HepG2 (cell line): Measurements from ENCODE around the gene ZBTB46. TPM values are rescaled to one million over a fixed set of nuclear protein-coding genes. Genes with fewer than 3 reads are reported as not detected.

Experiments used
- CCAR2 ChIP-seq: fragments of 200-400 bp; formaldehyde crosslinking; optimal IDR thresholded peaks from 2 replicates; pipeline ENCODE3; 2018; ENCODE audit warnings: low read depth, mild to moderate bottlenecking, low read length, moderate library complexity
- DPF2 ChIP-seq: sonication (generic); formaldehyde crosslinking; IDR thresholded peaks from 2 replicates; pipeline ENCODE4 v1.4.0; 2020; ENCODE audit warnings: mild to moderate bottlenecking, low read depth, missing genetic modification reagents, borderline replicate concordance
- EHMT2 ChIP-seq: fragments of 200-600 bp; sonication (generic); IDR thresholded peaks from 2 replicates; pipeline ENCODE4 v1.7.0; 2017; ENCODE audit warnings: antibody characterized with exemption, low read depth, low read length, borderline replicate concordance
- EP300 ChIP-seq, 3 experiments: sonication (generic) in 1 of 3; formaldehyde crosslinking in 1 of 3; IDR thresholded peaks; 2 replicates each; pipeline versions ENCODE4 v1.5.1 to v1.6.1; 2011 to 2020; ENCODE audit warnings: low read depth in 2 of 3, low read length in 2 of 3, borderline replicate concordance in 1 of 3, improper control_type of control experiment in 1 of 3, mild to moderate bottlenecking in 1 of 3, missing genetic modification reagents in 1 of 3, moderate library complexity in 1 of 3
- FOXC1 ChIP-seq: sonication (generic); formaldehyde crosslinking; IDR thresholded peaks from 2 replicates; pipeline ENCODE4 v1.8.0; 2022; ENCODE audit warnings: mild to moderate bottlenecking, missing genetic modification reagents, borderline replicate concordance
- HNF4G ChIP-seq, 2 experiments: sonication (generic) in 1 of 2; formaldehyde crosslinking in 1 of 2; IDR thresholded peaks; 2 replicates each; pipeline versions ENCODE4 v1.4.0 to v1.6.1; 2011 to 2020; ENCODE audit warnings: borderline replicate concordance in 2 of 2, low read depth in 2 of 2, mild to moderate bottlenecking in 2 of 2, low read length in 1 of 2, missing genetic modification reagents in 1 of 2, moderate library complexity in 1 of 2
- ISX ChIP-seq: sonication (generic); formaldehyde crosslinking; conservative IDR thresholded peaks from 2 replicates; pipeline ENCODE4 v1.5.0; 2020; ENCODE audit warnings: missing genetic modification reagents
- KDM5B ChIP-seq: sonication (generic); formaldehyde crosslinking; IDR thresholded peaks from 2 replicates; pipeline ENCODE4 v1.4.0; 2020; ENCODE audit warnings: missing genetic modification reagents, mild to moderate bottlenecking, borderline replicate concordance
- KMT2B ChIP-seq: IDR thresholded peaks from 2 replicates; pipeline ENCODE4 v1.6.1; 2016; ENCODE audit warnings: missing genetic modification reagents, missing compliant biosample characterization
- NBN ChIP-seq: fragments of 450-650 bp; conservative IDR thresholded peaks from 2 replicates; pipeline ENCODE4 v1.6.1; 2017
- NCOR1 ChIP-seq: fragments of 200-600 bp; sonication (generic); IDR thresholded peaks from 2 replicates; pipeline ENCODE4 v1.7.0; 2017; ENCODE audit warnings: antibody characterized with exemption, low read length, borderline replicate concordance
- RFXANK ChIP-seq: IDR thresholded peaks from 2 replicates; pipeline ENCODE4 v1.6.1; 2016
- RNF219 ChIP-seq: sonication (generic); formaldehyde crosslinking; IDR thresholded peaks from 2 replicates; pipeline ENCODE4 v1.5.0; 2020; ENCODE audit warnings: mild to moderate bottlenecking, missing genetic modification reagents
- SP4 ChIP-seq: sonication (generic); formaldehyde crosslinking; IDR thresholded peaks from 2 replicates; pipeline ENCODE4 v1.8.1; 2023; ENCODE audit warnings: mild to moderate bottlenecking, missing genetic modification reagents
- USF2 ChIP-seq, 2 experiments: sonication (generic) in 1 of 2; formaldehyde crosslinking in 1 of 2; IDR thresholded peaks; 2 replicates each; pipeline versions ENCODE4 v1.5.1 to v1.6.1; 2011 to 2020; ENCODE audit warnings: borderline replicate concordance in 1 of 2, low read depth in 1 of 2, low read length in 1 of 2, mild to moderate bottlenecking in 1 of 2, missing genetic modification reagents in 1 of 2, moderate library complexity in 1 of 2
- ZBTB21 ChIP-seq: sonication (generic); formaldehyde crosslinking; IDR thresholded peaks from 2 replicates; pipeline ENCODE4 v1.4.0; 2020; ENCODE audit warnings: missing genetic modification reagents
- ZBTB33 ChIP-seq: sonication (generic); formaldehyde crosslinking; IDR thresholded peaks from 2 replicates; pipeline ENCODE4 v1.4.0; 2020; ENCODE audit warnings: missing genetic modification reagents
- ZHX1 ChIP-seq: sonication (generic); formaldehyde crosslinking; IDR thresholded peaks from 2 replicates; pipeline ENCODE4 v1.8.1; 2022; ENCODE audit warnings: low read depth, mild to moderate bottlenecking, missing genetic modification reagents
- ZNF329 ChIP-seq: sonication (generic); formaldehyde crosslinking; IDR thresholded peaks from 2 replicates; pipeline ENCODE4 v1.9.0; 2021; ENCODE audit warnings: low read depth, mild to moderate bottlenecking, missing genetic modification reagents
- ZNF44 ChIP-seq: sonication (generic); formaldehyde crosslinking; IDR thresholded peaks from 2 replicates; pipeline ENCODE4 v1.5.1; 2020; ENCODE audit warnings: mild to moderate bottlenecking, missing genetic modification reagents
- polyA plus RNA-seq, 8 experiments: library from polyadenylated mRNA; depleted of rRNA in 3 of 8; stranded (reverse) in 7 of 8; unstranded in 1 of 8; fragments of >200 nt; fragmentation: Illumina TruSeq in 4 of 8; extraction: Trizol in 4 of 8; gene quantifications; 2 replicates each; pipeline versions ENCODE4 v1.2.1 to v1.2.3, GENCODE V29; 2011 to 2016; ENCODE audit warnings: low read depth in 4 of 8, missing spikeins in 1 of 8, mixed read lengths in 1 of 8; ENCODE audit not compliant: insufficient read depth in 1 of 8
- total RNA-seq, 5 experiments: library from RNA; depleted of rRNA; stranded (reverse); fragments of >200 nt; fragmentation: Illumina TruSeq; extraction: Trizol; gene quantifications; 2 replicates each; pipeline ENCODE4 v1.2.3, GENCODE V29; 2016; ENCODE audit warnings: low read depth in 1 of 5

Gene ZBTB46
- total and polyA plus RNA-seq, 2 of the 13 experiments (the other 11 are each of a cell fraction or from before 2014, with no cell fraction given), result 1.6 to 13.5 TPM

GRCh38 chr20:63782051-63782471, 49.0 kb downstream of the ZBTB46 start (continued):
- TF ChIP-seq RFXANK (CRISPR knock-in tag), result no peak
- TF ChIP-seq KDM5B, result peak; percentile 16; the same call in 1 of the 2 replicates
- TF ChIP-seq ZBTB21, result no peak
- no peak for TF ChIP-seq CCAR2
- TF ChIP-seq ZNF44, result no peak
- no peak for TF ChIP-seq RNF219
- no peak for TF ChIP-seq FOXC1
- no peak for TF ChIP-seq DPF2 (CRISPR knock-in tag)
- TF ChIP-seq SP4 (CRISPR knock-in tag), result no peak
- no peak for TF ChIP-seq HNF4G (IDR thresholded peaks at IDR 0.05; ENCODE audit: borderline replicate concordance, low read depth, low read length)
- no peak for TF ChIP-seq HNF4G (CRISPR knock-in tag; IDR thresholded peaks at IDR 0.05; ENCODE audit: borderline replicate concordance, low read depth)
- TF ChIP-seq NBN, result no peak
- TF ChIP-seq ZHX1 (CRISPR knock-in tag), result no peak
- TF ChIP-seq ISX (CRISPR knock-in tag), result no peak
- 0 out of 2 replicates have a peak, but pooled peaks have one; percentile 31 for TF ChIP-seq ZBTB33 (CRISPR knock-in tag)
- TF ChIP-seq ZNF329 (CRISPR knock-in tag), result no peak
- no peak for TF ChIP-seq USF2 (IDR thresholded peaks at IDR 0.05; ENCODE audit: low read depth, low read length)
- TF ChIP-seq USF2 (CRISPR knock-in tag; IDR thresholded peaks at IDR 0.05; ENCODE audit: borderline replicate concordance), result no peak
- no peak for TF ChIP-seq EP300 (IDR thresholded peaks at IDR 0.05; ENCODE audit: low read depth in 2 of 2, low read length in 2 of 2)
- 0 out of 2 replicates have a peak, but pooled peaks have one; percentile 11 for TF ChIP-seq EP300 (CRISPR knock-in tag; IDR thresholded peaks at IDR 0.05; ENCODE audit: borderline replicate concordance)
- TF ChIP-seq KMT2B (CRISPR knock-in tag), result 0 out of 2 replicates have a peak, but pooled peaks have one; percentile 28
- no peak for TF ChIP-seq EHMT2
- TF ChIP-seq NCOR1, result no peak
